ENCODE data around the gene SYT12.
A peak's percentile ranks its signal among the peaks of the same experiment; 100 is the strongest.

The SYT12 gene

DNA sequence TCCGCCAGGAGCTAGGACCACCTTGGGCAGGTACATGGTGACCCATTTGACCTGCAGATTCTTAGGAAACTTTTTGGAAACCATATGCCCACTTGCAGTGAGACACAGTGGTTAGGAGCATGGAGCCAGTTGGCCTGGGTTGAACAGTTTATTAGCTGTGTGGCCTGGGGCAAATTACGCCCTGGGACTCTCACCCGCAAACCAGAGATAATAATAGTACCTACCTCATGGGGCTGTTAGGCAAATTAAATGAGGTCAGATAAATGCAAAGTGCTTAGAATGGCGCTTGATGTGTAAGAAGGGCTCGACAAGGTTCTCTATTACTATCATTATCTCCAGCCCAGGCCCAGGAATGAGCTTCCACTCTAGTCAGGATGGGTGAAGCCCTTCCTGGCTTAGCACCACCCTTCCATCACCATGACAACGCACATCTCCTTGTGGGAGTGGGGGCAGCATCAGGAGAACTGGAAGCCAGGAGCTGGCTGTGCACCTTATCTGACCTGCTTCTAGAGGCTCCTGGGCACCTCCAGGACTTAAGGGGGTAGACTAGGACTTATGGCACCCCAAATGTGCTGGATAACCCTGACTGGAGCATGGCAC lies 5.1 kb downstream of the SYT12 start:
- Histone ChIP-seq H3K4me3 (ENCODE audit: low read length) (no peak overlapping the region), H3K9ac (ENCODE audit: low read length) (no peak overlapping the region), H3F3A (ENCODE audit: insufficient read depth, low read length) (no peaks in the 10 kb centered on the region), H3K27ac (ENCODE audit: low read length) (no peak overlapping the region), H3K9me3 (replicated peaks; ENCODE audit: insufficient read depth, low read length) (no peaks in the 10 kb centered on the region), H3K27me3 (replicated peaks; ENCODE audit: insufficient read depth, low read length) (peaks cover 56% of the 10 kb centered on the region), H3K36me3 (replicated peaks; ENCODE audit: insufficient read depth, low read length) (no peaks in the 10 kb centered on the region), H3K4me1 (ENCODE audit: low read length) (peaks cover 17% of the 10 kb centered on the region), H3K4me2 (ENCODE audit: low read depth, low read length) (no peak overlapping the region), H4K20me1 (ENCODE audit: insufficient read depth, low read length) (no peaks in the 10 kb centered on the region), H3K79me2 (ENCODE audit: low read length) (no peaks in the 10 kb centered on the region), H2AFZ (ENCODE audit: low read length) (no peak overlapping the region), H3K9me2 (replicated peaks; ENCODE audit: insufficient read depth, low read length) (no peaks in the 10 kb centered on the region)
- TF ChIP-seq EZH2 (optimal IDR thresholded peaks at IDR 0.05; ENCODE audit: low read depth, low read length) = no peak
- TF ChIP-seq, protein P1, sequence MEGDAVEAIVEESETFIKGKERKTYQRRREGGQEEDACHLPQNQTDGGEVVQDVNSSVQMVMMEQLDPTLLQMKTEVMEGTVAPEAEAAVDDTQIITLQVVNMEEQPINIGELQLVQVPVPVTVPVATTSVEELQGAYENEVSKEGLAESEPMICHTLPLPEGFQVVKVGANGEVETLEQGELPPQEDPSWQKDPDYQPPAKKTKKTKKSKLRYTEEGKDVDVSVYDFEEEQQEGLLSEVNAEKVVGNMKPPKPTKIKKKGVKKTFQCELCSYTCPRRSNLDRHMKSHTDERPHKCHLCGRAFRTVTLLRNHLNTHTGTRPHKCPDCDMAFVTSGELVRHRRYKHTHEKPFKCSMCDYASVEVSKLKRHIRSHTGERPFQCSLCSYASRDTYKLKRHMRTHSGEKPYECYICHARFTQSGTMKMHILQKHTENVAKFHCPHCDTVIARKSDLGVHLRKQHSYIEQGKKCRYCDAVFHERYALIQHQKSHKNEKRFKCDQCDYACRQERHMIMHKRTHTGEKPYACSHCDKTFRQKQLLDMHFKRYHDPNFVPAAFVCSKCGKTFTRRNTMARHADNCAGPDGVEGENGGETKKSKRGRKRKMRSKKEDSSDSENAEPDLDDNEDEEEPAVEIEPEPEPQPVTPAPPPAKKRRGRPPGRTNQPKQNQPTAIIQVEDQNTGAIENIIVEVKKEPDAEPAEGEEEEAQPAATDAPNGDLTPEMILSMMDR (IDR thresholded peaks at IDR 0.05; ENCODE audit: low read length) = no peak
- no peak for TF ChIP-seq EZH2phosphoT487 (IDR thresholded peaks at IDR 0.05; ENCODE audit: low read length)
- peak; percentile 19 for DNase-seq

DNA sequence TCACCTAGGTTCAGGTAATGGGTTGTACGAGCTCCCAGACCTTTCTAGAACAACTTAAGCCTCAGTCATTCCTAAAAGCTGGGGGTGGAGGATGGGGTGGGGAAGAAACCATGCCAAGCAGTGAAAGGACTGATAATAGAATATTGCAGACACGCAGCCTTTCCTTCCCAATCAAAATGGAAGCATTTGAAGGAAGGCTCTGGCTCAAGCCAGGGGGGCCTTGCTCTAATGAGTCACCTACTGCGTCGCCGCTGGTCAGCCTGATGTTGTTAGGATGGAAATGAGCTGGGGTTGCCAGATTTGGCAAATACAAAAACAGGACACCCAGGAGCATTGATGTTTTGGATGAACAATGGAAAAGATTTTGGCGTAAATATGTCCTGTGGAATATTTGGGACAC lies 6.2 kb downstream of the SYT12 start:
- no peak for DNase-seq
- Histone ChIP-seq H3K9me2 (replicated peaks; ENCODE audit: insufficient read depth, low read length) (no peaks in the 10 kb centered on the region), H3K4me2 (ENCODE audit: low read depth, low read length) (no peak overlapping the region), H3F3A (ENCODE audit: insufficient read depth, low read length) (no peaks in the 10 kb centered on the region), H3K79me2 (ENCODE audit: low read length) (no peaks in the 10 kb centered on the region), H2AFZ (ENCODE audit: low read length) (no peak overlapping the region), H3K9me3 (replicated peaks; ENCODE audit: insufficient read depth, low read length) (no peaks in the 10 kb centered on the region), H3K27ac (ENCODE audit: low read length) (no peak overlapping the region), H4K20me1 (ENCODE audit: insufficient read depth, low read length) (no peaks in the 10 kb centered on the region), H3K4me1 (ENCODE audit: low read length) (peaks cover 11% of the 10 kb centered on the region), H3K4me3 (ENCODE audit: low read length) (no peak overlapping the region), H3K9ac (ENCODE audit: low read length) (no peak overlapping the region), H3K27me3 (replicated peaks; ENCODE audit: insufficient read depth, low read length) (peaks cover 59% of the 10 kb centered on the region), H3K36me3 (replicated peaks; ENCODE audit: insufficient read depth, low read length) (no peaks in the 10 kb centered on the region)
- TF ChIP-seq EZH2 (optimal IDR thresholded peaks at IDR 0.05; ENCODE audit: low read depth, low read length) (no peak), EZH2phosphoT487 (IDR thresholded peaks at IDR 0.05; ENCODE audit: low read length) (no peak)
- TF ChIP-seq, protein P1 (IDR thresholded peaks at IDR 0.05; ENCODE audit: low read length) = no peak

DNA sequence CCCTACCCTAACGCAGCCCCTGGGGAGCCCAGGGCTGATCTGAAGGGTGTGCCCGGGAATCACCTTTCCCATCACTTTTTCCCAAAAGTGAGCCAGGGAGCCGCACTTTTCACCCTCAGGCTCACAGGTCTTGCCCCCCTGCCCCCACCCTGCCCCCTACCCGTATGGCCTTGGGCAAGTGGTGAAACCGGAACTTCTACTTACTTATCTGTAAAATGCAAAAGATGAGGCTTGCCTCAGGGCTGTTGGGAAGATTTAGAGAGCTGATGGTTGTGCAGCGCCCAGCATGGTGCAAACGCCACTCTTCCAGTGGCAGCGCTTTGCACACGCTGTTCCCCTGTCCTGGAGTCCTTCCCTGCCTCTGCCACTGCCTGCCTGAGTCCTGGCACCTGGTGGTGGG lies 8.0 kb downstream of the SYT12 start:
- Histone ChIP-seq H3K27ac (ENCODE audit: low read length) (no peak overlapping the region), H3K9me2 (replicated peaks; ENCODE audit: insufficient read depth, low read length) (no peaks in the 10 kb centered on the region), H3K4me1 (ENCODE audit: low read length) (no peaks in the 10 kb centered on the region), H3K9me3 (replicated peaks; ENCODE audit: insufficient read depth, low read length) (no peaks in the 10 kb centered on the region), H3K9ac (ENCODE audit: low read length) (no peak overlapping the region), H4K20me1 (ENCODE audit: insufficient read depth, low read length) (no peaks in the 10 kb centered on the region), H3K27me3 (replicated peaks; ENCODE audit: insufficient read depth, low read length) (peaks cover 53% of the 10 kb centered on the region), H3K79me2 (ENCODE audit: low read length) (no peaks in the 10 kb centered on the region), H3K36me3 (replicated peaks; ENCODE audit: insufficient read depth, low read length) (no peaks in the 10 kb centered on the region), H3K4me3 (ENCODE audit: low read length) (no peak overlapping the region), H2AFZ (ENCODE audit: low read length) (no peak overlapping the region), H3F3A (ENCODE audit: insufficient read depth, low read length) (no peaks in the 10 kb centered on the region), H3K4me2 (ENCODE audit: low read depth, low read length) (no peak overlapping the region)
- TF ChIP-seq EZH2 (optimal IDR thresholded peaks at IDR 0.05; ENCODE audit: low read depth, low read length) (no peak), EZH2phosphoT487 (IDR thresholded peaks at IDR 0.05; ENCODE audit: low read length) (no peak)
- TF ChIP-seq, protein P1 (IDR thresholded peaks at IDR 0.05; ENCODE audit: low read length) = no peak
- DNase-seq = no peak
